ENCODE results near the gene SETD2.
"Not testable (repeated sequence)": the region's sequence is repeated elsewhere in the genome, so short reads cannot be mapped to it uniquely, and the experiment has no call there.

Gene SETD2

DNA sequence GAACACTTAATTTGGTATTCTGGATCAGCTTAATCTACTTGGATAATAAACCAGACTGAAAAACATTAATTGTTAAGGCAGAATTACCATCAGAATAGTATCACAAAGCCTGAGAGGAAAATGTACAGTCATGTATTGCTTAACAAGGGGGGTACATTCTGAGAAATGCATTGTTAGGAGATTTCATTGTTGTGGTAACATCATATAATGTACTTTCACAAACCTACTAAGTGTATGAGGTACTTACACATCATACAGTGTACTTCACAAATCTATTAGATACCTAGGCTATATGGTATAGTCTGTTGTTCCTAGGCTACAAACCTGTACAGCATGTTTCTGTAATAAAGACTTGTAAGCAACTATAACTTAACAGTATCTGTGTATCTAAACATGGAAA lies 116.2 kb downstream of the SETD2 start:
- Histone ChIP-seq H3K4me1 (ENCODE audit: control insufficient read depth, insufficient read depth, low read length) (no peaks in the 10 kb centered on the region), H3K36me3 (ENCODE audit: control insufficient read depth, insufficient read depth, low read length) (no peaks in the 10 kb centered on the region), H3K27me3 (ENCODE audit: control insufficient read depth, insufficient read depth, low read length) (no peaks in the 10 kb centered on the region), H3K9me3 (ENCODE audit: control insufficient read depth, insufficient read depth, low read length) (no peaks in the 10 kb centered on the region), H3K9ac (ENCODE audit: low read depth, low read length) (no peak overlapping the region), H3K4me3 (ENCODE audit: low read depth, low read length) (no peak overlapping the region)

DNA sequence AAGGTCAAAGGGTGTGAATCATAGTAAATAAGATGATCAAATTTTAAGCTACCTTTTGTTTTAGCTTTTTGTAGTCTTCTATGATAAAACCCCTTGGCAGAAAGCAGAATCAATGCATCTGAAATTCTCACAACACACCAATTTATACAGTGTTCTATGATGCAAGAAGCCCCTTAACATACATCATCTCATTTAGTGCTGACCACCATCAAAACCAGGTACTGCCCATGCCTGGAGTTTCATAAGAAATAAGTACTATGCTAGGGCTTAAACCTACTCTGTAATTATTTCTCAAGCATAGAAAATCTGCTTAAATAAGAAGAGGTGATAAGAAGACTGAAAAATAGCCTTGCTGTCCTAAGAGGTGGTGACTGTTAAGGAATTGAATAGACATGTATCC lies 116.8 kb downstream of the SETD2 start:
- H3K4me1 ChIP-seq (ENCODE audit: control insufficient read depth, insufficient read depth, low read length), result no peaks in the 10 kb centered on the region

DNA sequence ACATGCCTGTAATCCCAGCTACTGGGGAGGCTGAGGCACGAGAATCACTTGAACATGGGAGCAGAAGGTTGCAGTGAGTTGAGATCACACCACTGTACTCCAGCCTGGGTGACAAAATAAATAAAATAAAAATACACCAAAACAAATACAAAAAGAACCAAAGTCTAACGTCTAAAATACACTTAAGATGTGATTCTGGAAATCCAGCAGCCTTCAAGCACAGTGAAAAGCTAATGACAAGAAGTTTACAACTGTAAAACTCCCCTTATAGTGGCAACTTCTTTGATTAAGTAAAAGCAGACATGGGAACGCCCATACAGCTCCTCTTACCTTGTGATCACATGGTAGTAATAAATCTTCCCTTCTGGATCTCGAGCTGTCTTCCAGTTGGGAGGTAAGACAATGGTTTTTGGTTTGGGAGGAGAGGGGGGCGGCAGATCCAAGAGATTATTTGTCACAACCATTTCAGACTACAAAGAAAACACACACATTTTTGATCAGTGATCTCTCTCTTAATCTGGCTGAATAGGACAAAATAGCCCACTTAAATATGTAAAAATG lies 121.6 kb downstream of the SETD2 start:
- Histone ChIP-seq H3K4me3 (ENCODE audit: low read depth, low read length) (no peak overlapping the region), H3K9ac (ENCODE audit: low read depth, low read length) (no peak overlapping the region), H3K36me3 (ENCODE audit: control insufficient read depth, insufficient read depth, low read length) (peaks cover 11% of the 10 kb centered on the region), H3K27me3 (ENCODE audit: control insufficient read depth, insufficient read depth, low read length) (no peaks in the 10 kb centered on the region), H3K4me1 (ENCODE audit: control insufficient read depth, insufficient read depth, low read length) (no peaks in the 10 kb centered on the region), H3K9me3 (ENCODE audit: control insufficient read depth, insufficient read depth, low read length) (no peaks in the 10 kb centered on the region)

More for the DNA sequence above, 116.8 kb downstream of the SETD2 start:
- Histone ChIP-seq H3K9ac (ENCODE audit: low read depth, low read length) (no peak overlapping the region), H3K4me3 (ENCODE audit: low read depth, low read length) (no peak overlapping the region), H3K9me3 (ENCODE audit: control insufficient read depth, insufficient read depth, low read length) (no peaks in the 10 kb centered on the region), H3K27me3 (ENCODE audit: control insufficient read depth, insufficient read depth, low read length) (no peaks in the 10 kb centered on the region), H3K36me3 (ENCODE audit: control insufficient read depth, insufficient read depth, low read length) (no peaks in the 10 kb centered on the region)

DNA sequence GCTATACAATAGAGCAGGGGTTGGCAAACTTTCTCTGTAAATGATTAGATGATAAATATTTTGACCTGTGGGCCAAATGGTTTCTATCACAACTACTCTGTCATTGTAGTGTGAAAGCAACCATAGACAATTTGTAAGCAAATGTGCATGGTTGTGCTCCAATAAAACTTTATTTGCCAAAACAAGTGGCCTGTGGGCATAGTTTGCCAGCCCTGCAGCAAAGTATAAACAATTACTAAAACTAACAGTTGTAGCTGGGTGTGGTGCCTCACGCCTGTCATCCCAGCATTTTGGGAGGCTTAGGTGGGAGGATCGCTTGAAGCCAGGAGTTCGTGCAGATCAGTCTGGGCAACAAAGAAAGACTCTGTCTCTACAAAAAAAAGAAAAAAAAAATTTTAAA lies 122.8 kb downstream of the SETD2 start:
- peaks cover 14% of the 10 kb centered on the region for H3K36me3 ChIP-seq (ENCODE audit: control insufficient read depth, insufficient read depth, low read length)

DNA sequence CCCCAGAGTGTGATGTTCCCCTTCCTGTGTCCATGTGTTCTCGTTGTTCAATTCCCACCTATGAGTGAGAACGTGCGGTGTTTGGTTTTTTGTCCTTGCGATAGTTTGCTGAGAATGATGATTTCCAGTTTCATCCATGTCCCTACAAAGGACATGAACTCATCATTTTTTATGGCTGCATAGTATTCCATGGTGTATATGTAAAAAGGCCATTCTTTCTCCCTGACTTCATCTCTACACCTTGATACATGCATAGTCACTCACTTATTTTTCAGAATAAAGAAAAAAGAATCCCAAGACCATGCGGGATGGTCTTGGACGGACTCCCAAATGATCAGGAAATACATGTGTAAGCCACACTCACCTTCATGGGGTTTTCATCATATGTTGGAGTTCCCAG lies 126.6 kb downstream of the SETD2 start:
- not testable (repeated sequence) for H3K4me1 ChIP-seq (ENCODE audit: control insufficient read depth, insufficient read depth, low read length); H3K9ac ChIP-seq (ENCODE audit: low read depth, low read length); H3K27me3 ChIP-seq (ENCODE audit: control insufficient read depth, insufficient read depth, low read length); H3K9me3 ChIP-seq (ENCODE audit: control insufficient read depth, insufficient read depth, low read length); H3K4me3 ChIP-seq (ENCODE audit: low read depth, low read length)
- peaks cover 30% of the 10 kb centered on the region for H3K36me3 ChIP-seq (ENCODE audit: control insufficient read depth, insufficient read depth, low read length)

More for the DNA sequence above, 122.8 kb downstream of the SETD2 start:
- Histone ChIP-seq H3K27me3 (ENCODE audit: control insufficient read depth, insufficient read depth, low read length) (no peaks in the 10 kb centered on the region), H3K4me1 (ENCODE audit: control insufficient read depth, insufficient read depth, low read length) (no peaks in the 10 kb centered on the region), H3K9me3 (ENCODE audit: control insufficient read depth, insufficient read depth, low read length) (no peaks in the 10 kb centered on the region), H3K9ac (ENCODE audit: low read depth, low read length) (no peak overlapping the region), H3K4me3 (ENCODE audit: low read depth, low read length) (no peak overlapping the region)

DNA sequence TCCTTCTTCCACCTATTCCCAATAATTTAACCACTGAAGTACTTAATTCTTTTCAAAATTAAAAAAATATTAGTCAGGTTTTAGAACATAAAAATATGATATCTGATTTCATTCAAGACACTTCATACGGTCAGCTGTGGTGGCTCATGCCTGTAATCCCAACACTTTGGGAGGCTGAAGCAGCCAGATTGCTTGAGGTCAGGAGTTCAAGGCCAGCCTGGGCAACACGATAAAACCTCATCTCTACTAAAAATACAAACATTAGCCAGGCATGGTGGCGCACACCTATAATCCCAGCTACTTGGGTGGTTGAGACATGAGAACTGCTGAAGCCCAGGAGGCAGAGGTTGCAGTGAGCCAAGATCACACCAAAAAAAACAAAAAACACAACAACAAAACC lies 127.8 kb downstream of the SETD2 start:
- Histone ChIP-seq H3K36me3 (ENCODE audit: control insufficient read depth, insufficient read depth, low read length) (peaks cover 26% of the 10 kb centered on the region), H3K27me3 (ENCODE audit: control insufficient read depth, insufficient read depth, low read length) (no peaks in the 10 kb centered on the region), H3K9ac (ENCODE audit: low read depth, low read length) (no peak overlapping the region), H3K4me1 (ENCODE audit: control insufficient read depth, insufficient read depth, low read length) (no peaks in the 10 kb centered on the region), H3K9me3 (ENCODE audit: control insufficient read depth, insufficient read depth, low read length) (no peaks in the 10 kb centered on the region), H3K4me3 (ENCODE audit: low read depth, low read length) (no peak overlapping the region)

DNA sequence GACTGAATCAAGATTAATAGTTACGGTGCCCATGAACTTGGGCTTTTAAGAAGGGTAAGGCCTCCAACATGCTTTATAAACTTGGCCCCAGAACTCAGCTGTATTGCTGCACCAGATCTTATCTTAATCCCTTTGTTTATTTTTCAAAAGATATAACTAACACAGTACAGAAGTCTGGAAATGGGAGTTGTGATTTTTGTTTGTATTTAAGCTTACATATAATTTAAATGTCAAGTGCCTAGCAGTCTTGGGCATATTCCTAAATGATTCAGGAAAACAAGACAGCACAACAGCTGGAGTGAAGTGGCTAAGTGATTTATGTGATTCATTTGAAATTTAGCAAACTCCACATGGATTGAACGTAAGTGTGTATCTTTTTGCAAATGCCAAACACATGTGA lies 128.3 kb downstream of the SETD2 start:
- Histone ChIP-seq H3K9ac (ENCODE audit: low read depth, low read length) (no peak overlapping the region), H3K36me3 (ENCODE audit: control insufficient read depth, insufficient read depth, low read length) (peaks cover 21% of the 10 kb centered on the region), H3K4me3 (ENCODE audit: low read depth, low read length) (no peak overlapping the region), H3K9me3 (ENCODE audit: control insufficient read depth, insufficient read depth, low read length) (no peaks in the 10 kb centered on the region), H3K27me3 (ENCODE audit: control insufficient read depth, insufficient read depth, low read length) (no peaks in the 10 kb centered on the region), H3K4me1 (ENCODE audit: control insufficient read depth, insufficient read depth, low read length) (no peaks in the 10 kb centered on the region)

DNA sequence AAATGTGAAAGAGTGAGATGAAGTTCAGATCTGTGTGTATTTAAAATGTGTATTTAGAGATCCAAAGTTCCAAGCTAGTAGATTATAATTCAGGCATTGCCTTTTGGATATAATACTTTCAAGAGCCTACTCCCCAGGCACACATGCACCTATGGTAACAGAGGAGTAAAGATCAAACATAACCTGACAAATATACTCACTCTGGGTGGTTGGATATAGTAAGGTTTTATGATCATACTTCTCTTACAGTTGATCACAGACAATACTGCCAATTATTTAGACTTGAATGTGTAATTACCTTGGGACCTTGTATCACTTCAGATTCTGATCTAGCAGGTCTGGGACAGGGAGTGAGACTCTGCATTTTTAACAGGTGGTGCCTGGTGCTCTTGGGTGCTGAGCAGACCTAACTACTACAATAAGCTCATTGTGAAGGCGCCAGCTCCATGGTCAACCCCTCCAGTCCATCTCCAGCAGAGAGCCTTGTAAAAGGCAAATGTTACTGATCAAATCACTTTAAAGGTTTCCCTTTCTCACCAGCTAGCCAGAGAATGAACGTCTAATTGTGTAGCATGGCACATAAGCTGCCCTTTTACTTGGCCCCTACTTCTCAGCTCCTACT lies 128.9 kb downstream of the SETD2 start:
- H3K4me1 ChIP-seq (ENCODE audit: control insufficient read depth, insufficient read depth, low read length), result no peaks in the 10 kb centered on the region
- peaks cover 19% of the 10 kb centered on the region for H3K36me3 ChIP-seq (ENCODE audit: control insufficient read depth, insufficient read depth, low read length)
- H3K4me3 ChIP-seq (ENCODE audit: low read depth, low read length), result no peak overlapping the region
- H3K9ac ChIP-seq (ENCODE audit: low read depth, low read length), result no peak overlapping the region
- H3K9me3 ChIP-seq (ENCODE audit: control insufficient read depth, insufficient read depth, low read length), result no peaks in the 10 kb centered on the region
- H3K27me3 ChIP-seq (ENCODE audit: control insufficient read depth, insufficient read depth, low read length), result no peaks in the 10 kb centered on the region

DNA sequence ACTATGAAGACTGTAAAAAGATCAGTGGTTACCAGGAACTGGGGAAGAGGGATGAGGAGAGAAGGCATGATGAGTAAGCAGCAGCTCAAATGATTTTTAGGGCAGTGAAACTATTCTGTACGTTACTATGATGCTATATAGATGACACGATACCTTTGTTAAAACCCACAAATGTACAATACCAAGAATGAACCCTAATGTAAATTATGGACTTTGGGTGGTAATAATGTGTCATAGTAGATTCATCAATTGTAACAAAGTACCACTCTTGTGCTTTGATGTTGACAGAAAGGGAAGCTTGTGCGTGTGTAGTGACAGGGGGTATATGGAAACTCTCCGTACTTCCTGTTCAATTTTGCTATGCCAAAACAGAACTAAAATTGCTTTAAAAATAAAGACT lies 132.9 kb downstream of the SETD2 start:
- not testable (repeated sequence) for H3K27me3 ChIP-seq (ENCODE audit: control insufficient read depth, insufficient read depth, low read length); H3K9me3 ChIP-seq (ENCODE audit: control insufficient read depth, insufficient read depth, low read length); H3K4me3 ChIP-seq (ENCODE audit: low read depth, low read length); H3K4me1 ChIP-seq (ENCODE audit: control insufficient read depth, insufficient read depth, low read length); H3K9ac ChIP-seq (ENCODE audit: low read depth, low read length)
- peaks cover 16% of the 10 kb centered on the region for H3K36me3 ChIP-seq (ENCODE audit: control insufficient read depth, insufficient read depth, low read length)

DNA sequence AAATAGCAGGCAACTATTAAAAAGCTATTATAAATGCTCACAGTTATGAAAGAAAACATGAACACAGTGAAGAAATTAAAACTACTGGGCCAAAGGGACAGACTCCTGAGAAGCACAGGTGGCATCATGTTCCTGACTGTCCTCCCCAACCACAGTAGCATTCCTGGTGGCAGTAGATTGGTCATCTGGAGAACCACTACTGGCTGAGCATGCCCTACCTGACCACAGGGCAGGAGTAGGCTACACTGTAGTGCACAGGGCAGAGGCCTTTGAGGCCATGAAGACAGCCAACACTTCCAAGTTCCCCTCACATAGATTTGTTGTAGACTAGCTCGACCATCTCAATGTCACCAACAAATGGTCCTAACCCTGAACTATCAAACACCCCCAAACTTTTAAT lies 135.2 kb downstream of the SETD2 start:
- Histone ChIP-seq H3K9me3 (ENCODE audit: control insufficient read depth, insufficient read depth, low read length) (no peaks in the 10 kb centered on the region), H3K4me3 (ENCODE audit: low read depth, low read length) (no peak overlapping the region), H3K36me3 (ENCODE audit: control insufficient read depth, insufficient read depth, low read length) (no peaks in the 10 kb centered on the region), H3K27me3 (ENCODE audit: control insufficient read depth, insufficient read depth, low read length) (no peaks in the 10 kb centered on the region), H3K4me1 (ENCODE audit: control insufficient read depth, insufficient read depth, low read length) (peaks cover 4% of the 10 kb centered on the region), H3K9ac (ENCODE audit: low read depth, low read length) (no peak overlapping the region)

DNA sequence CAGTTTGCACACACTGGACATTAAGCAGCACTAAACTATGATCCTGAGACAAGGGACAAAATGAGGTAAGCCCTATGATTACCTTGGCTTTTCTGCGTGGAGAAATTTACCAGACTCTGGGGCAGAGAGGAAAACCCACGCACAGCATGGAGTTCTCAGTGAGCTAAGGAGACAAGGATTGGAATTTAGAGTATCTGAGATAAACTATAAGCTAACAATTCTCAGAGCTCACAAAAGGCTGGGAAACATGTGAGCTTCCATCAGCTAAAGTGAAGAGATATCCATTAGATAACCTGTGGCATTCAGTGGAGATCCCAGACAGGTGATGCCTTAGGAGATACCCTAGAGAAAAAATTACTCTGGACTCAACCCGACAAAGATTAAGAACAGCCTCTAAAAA lies 135.8 kb downstream of the SETD2 start:
- H3K4me1 ChIP-seq (ENCODE audit: control insufficient read depth, insufficient read depth, low read length), result peaks cover 4% of the 10 kb centered on the region

DNA sequence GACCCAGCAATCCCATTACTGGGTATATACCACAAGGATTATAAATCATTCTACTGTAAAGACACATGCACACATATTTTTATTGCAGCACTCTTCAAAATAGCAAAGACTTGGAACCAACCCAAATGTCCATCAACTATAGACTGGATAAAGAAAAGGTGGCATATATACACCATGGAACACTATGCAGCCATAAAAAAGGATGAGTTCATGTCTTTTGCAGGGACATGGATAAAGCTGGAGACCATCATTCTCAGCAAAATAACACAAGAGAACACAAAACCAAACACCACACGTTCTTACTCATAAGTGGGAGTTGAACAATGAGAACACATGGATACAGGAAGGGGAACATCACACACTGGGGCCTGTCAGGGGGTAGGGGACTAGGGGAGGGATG lies 137.5 kb downstream of the SETD2 start:
- not testable (repeated sequence) for H3K4me3 ChIP-seq (ENCODE audit: low read depth, low read length); H3K9ac ChIP-seq (ENCODE audit: low read depth, low read length); H3K27me3 ChIP-seq (ENCODE audit: control insufficient read depth, insufficient read depth, low read length); H3K9me3 ChIP-seq (ENCODE audit: control insufficient read depth, insufficient read depth, low read length); H3K4me1 ChIP-seq (ENCODE audit: control insufficient read depth, insufficient read depth, low read length); H3K36me3 ChIP-seq (ENCODE audit: control insufficient read depth, insufficient read depth, low read length)

More for the DNA sequence above, 135.8 kb downstream of the SETD2 start:
- Histone ChIP-seq H3K36me3 (ENCODE audit: control insufficient read depth, insufficient read depth, low read length) (no peaks in the 10 kb centered on the region), H3K9me3 (ENCODE audit: control insufficient read depth, insufficient read depth, low read length) (no peaks in the 10 kb centered on the region), H3K9ac (ENCODE audit: low read depth, low read length) (no peak overlapping the region), H3K4me3 (ENCODE audit: low read depth, low read length) (no peak overlapping the region), H3K27me3 (ENCODE audit: control insufficient read depth, insufficient read depth, low read length) (no peaks in the 10 kb centered on the region)
